ENCODE measurements around the gene EPHA2. TPM values are rescaled to one million over a fixed set of nuclear protein-coding genes. Genes with fewer than 3 reads are reported as not detected.
A peak's percentile ranks its signal among the peaks of the same experiment; 100 is the strongest.

The EPHA2 gene
- total RNA-seq, 1 donor from 2014 or later: 42.7 TPM

- TF ChIP-seq CTCF (IDR thresholded peaks at IDR 0.05): peak; percentile 90 to 99 (median 98)
- H3K27me3 ChIP-seq: no peaks in the 10 kb centered on the region
- peaks cover 6 to 20% of the 10 kb centered on the region in 2 donors for H3K4me1 ChIP-seq
- H3K27ac ChIP-seq: no peak overlapping the region
- H3K36me3 ChIP-seq: no peaks in the 10 kb centered on the region
- no peak overlapping the region for H3K4me3 ChIP-seq
- intact Hi-C loops (cut with DNase I): loop anchor here (1.0 to 5.0 kb wide), 2 partner anchors 59 to 109 kb away; no protein-coding TSS in a partner anchor
- DNase-seq (ENCODE audit: low spot score in 2 of 2): peak in 1 of 2 donors; percentile 89
- no peaks in the 10 kb centered on the region for H3K9me3 ChIP-seq
Measured at GRCh38 chr1:16187748-16188401, 32.0 kb upstream of the EPHA2 start.

GRCh38 chr1:16186655-16187235 is 30.9 kb upstream of the EPHA2 start:
- no peak for TF ChIP-seq CTCF (IDR thresholded peaks at IDR 0.05)
- Histone ChIP-seq H3K27me3 (no peaks in the 10 kb centered on the region), H3K36me3 (no peaks in the 10 kb centered on the region), H3K9me3 (no peaks in the 10 kb centered on the region), H3K4me3 (no peak overlapping the region), H3K4me1 (peaks cover 5 to 24% of the 10 kb centered on the region in 2 donors), H3K27ac (no peak overlapping the region)
- intact Hi-C loops (cut with DNase I): loop anchor here (1.0 to 5.0 kb wide), 2 partner anchors 61 to 107 kb away; no protein-coding TSS in a partner anchor
- DNase-seq (ENCODE audit: low spot score in 2 of 2): no peak

GRCh38 chr1:16184557-16185303 is 28.9 kb upstream of the EPHA2 start:
- peaks cover 0 to 31% of the 10 kb centered on the region in 2 donors for H3K4me1 ChIP-seq
- DNase-seq (ENCODE audit: low spot score in 2 of 2): no peak
- no peak for TF ChIP-seq CTCF (IDR thresholded peaks at IDR 0.05)
- intact Hi-C loops (cut with DNase I): loop anchor here (5.0 kb wide), 2 partner anchors 37 to 63 kb away; no protein-coding TSS in a partner anchor
- no peaks in the 10 kb centered on the region for H3K27me3 ChIP-seq
- H3K9me3 ChIP-seq: no peaks in the 10 kb centered on the region
- H3K27ac ChIP-seq: peak overlapping the region in 1 of 2 donors; percentile 98
- H3K36me3 ChIP-seq: no peaks in the 10 kb centered on the region
- no peak overlapping the region for H3K4me3 ChIP-seq

GRCh38 chr1:16183765-16184556 is 28.1 kb upstream of the EPHA2 start:
- H3K4me1 ChIP-seq: peaks cover 0 to 29% of the 10 kb centered on the region in 2 donors
- intact Hi-C loops (cut with DNase I): loop anchor here (2.0 to 5.0 kb wide), 2 partner anchors 27 to 37 kb away; partner anchors contain the start of gene EPHA2

More at GRCh38 chr1:16183765-16184556, 28.1 kb upstream of the EPHA2 start:
- H3K9me3 ChIP-seq: no peaks in the 10 kb centered on the region
- H3K27me3 ChIP-seq: no peaks in the 10 kb centered on the region
- DNase-seq (ENCODE audit: low spot score in 2 of 2): no peak
- H3K36me3 ChIP-seq: no peaks in the 10 kb centered on the region
- H3K27ac ChIP-seq: peak overlapping the region in 1 of 2 donors; percentile 98
- no peak for TF ChIP-seq CTCF (IDR thresholded peaks at IDR 0.05)
- H3K4me3 ChIP-seq: no peak overlapping the region
